ENCODE results near the gene TEX101.

DNA sequence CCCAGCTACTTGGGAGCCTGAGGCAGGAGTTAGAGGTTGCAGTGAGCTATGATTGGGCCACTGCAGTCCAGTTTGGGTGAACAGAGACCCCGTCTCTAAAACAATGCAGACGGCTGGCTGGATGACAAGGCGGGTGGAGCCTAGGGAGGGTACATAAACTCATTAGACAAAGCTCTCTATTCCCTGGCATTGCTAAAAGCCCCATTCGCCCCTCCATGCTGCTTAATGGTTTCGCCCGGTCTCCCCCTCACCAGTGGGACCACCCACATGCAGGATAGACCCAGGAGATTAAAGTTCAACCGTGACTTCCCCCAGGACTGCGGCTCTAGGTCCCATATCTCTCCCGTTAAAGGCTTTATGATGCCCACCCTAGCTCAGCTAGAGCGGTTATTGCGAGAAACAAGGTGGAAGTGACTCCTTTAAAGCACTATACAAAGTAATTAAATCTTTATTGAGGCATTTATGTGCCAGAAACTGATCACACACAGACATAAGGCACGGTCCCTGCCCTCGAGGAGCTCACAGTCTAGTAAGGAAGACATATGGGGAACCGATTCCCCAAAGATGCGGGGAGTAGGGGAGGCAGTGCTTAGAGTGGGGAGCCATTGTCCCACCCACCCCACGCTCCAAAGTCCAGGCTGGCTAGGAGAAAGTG lies 45.8 kb downstream of the TEX101 start:
- TF ChIP-seq, protein P1, sequence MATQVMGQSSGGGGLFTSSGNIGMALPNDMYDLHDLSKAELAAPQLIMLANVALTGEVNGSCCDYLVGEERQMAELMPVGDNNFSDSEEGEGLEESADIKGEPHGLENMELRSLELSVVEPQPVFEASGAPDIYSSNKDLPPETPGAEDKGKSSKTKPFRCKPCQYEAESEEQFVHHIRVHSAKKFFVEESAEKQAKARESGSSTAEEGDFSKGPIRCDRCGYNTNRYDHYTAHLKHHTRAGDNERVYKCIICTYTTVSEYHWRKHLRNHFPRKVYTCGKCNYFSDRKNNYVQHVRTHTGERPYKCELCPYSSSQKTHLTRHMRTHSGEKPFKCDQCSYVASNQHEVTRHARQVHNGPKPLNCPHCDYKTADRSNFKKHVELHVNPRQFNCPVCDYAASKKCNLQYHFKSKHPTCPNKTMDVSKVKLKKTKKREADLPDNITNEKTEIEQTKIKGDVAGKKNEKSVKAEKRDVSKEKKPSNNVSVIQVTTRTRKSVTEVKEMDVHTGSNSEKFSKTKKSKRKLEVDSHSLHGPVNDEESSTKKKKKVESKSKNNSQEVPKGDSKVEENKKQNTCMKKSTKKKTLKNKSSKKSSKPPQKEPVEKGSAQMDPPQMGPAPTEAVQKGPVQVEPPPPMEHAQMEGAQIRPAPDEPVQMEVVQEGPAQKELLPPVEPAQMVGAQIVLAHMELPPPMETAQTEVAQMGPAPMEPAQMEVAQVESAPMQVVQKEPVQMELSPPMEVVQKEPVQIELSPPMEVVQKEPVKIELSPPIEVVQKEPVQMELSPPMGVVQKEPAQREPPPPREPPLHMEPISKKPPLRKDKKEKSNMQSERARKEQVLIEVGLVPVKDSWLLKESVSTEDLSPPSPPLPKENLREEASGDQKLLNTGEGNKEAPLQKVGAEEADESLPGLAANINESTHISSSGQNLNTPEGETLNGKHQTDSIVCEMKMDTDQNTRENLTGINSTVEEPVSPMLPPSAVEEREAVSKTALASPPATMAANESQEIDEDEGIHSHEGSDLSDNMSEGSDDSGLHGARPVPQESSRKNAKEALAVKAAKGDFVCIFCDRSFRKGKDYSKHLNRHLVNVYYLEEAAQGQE (IDR thresholded peaks at IDR 0.05; ENCODE audit: low read depth), result no peak
- no peak for TF ChIP-seq RAD21 (IDR thresholded peaks at IDR 0.05; ENCODE audit: low read depth)
- TF ChIP-seq TEAD4 (IDR thresholded peaks at IDR 0.05), result no peak
- TF ChIP-seq TAF1 (IDR thresholded peaks at IDR 0.05; ENCODE audit: low read depth), result no peak

Measured in Ishikawa (cell line).